Stimulated activated CD4-positive, alpha-beta T cell treated with anti-CD3 and anti-CD28 coated beads, Interleukin-2, amount 100 ng/mL, for 24 hours (primary cell): ENCODE measurements around the gene BUB1.
"Not testable (repeated sequence)": the region's sequence is repeated elsewhere in the genome, so short reads cannot be mapped to it uniquely, and the experiment has no call there.

Experiments used
- DNase-seq, 2 donors: peaks; one replicate each; pipeline ENCODE4 v3.0.0-alpha.2; 2020

BUB1 gene

DNA sequence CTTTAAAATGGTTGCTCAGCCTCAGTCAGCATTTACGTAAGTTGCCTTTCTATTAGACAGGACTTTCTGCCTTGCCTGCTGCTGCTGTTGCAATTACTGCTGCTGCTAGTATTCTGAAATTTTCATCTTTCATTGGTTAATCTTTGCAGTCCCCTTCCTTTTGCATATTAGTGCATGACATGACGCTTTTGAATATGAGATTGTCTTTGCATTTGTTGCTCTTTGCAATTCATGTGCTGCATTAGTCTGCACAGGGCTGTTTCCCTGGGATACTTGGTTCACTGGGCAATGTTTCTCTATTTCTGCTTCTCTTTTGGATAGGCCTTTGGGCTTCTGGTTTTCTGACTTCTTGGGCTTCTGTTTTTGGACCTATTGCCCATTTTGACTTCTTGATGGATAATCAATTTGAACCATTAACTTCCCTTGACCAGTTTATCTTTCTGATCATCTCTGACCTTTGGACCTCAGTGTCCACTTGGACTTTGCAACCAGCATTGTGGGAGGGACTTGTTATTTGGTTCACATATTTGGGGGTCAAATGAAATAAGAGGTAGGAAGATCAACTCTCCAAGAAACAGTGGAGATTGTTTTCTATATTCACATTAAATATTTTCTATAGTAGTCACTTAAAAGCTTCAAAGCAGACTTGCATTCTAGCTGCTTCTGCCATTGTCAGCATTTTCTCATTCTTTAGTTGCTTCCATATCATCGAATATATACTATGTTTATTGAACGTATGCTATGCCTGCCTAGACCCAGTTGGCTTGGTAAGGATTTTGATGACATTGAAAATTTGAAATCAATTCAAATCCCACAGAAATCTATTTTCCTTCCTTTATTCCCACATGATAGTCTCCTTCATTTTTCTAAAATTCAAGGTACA is 12.5 kb upstream of the BUB1 start:
- no peak for DNase-seq

DNA sequence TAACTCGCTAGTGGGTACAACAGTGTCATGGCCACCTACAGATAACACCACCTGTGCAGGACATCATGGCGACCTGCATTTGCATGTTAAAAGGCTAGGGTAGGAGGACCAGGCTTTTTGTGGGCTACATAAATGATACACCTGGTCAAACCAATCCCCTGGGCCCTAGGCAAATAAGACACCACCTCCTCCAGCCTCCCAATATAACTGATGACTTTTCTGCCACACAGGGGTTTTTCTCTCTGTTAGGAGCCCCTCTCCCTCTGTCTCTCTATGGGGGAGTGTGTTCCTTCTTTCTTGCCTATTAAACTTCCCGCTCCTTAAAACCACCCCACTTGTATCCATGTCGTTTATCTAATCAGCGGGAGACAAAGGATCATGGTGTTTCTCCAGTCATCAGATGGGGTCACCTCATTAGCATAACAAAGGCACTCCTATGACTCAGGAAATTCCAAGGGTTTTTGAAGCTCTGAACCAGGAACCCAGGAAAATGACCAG is 10.8 kb upstream of the BUB1 start:
- DNase-seq = no peak

DNA sequence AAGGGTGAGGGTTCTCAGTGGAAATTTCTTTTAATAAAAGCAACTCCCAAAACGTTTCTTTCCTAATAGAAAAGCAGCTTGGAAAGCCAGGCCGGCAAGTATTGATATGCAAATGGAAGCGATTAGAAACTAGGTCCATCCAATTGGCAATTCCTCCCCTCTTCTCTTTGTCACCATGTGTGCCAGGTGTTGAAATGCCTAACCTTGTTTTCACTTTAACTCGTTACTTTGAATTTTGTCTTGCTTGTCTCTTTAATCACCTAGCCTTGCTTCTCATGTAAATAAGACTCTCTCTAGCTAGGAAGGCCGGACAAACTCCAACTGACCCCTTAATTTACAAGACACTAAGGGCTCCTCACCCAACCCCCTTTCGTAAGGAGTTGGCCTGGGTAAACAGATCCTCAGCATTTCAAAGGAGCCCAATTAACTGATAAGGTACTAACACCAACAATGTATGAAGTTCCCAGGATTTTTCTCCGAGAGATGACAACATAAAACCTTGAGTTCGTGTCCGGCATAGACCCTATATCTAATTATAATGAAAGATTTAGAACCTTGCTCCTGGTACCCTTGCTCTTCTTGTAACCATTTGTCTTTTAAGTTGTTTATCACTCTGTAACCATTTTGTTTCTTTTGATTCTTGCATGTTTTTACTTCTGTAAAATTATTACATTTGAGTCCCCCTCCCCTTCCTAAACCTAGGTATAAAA is 10.1 kb upstream of the BUB1 start:
- DNase-seq = not testable (repeated sequence)

DNA sequence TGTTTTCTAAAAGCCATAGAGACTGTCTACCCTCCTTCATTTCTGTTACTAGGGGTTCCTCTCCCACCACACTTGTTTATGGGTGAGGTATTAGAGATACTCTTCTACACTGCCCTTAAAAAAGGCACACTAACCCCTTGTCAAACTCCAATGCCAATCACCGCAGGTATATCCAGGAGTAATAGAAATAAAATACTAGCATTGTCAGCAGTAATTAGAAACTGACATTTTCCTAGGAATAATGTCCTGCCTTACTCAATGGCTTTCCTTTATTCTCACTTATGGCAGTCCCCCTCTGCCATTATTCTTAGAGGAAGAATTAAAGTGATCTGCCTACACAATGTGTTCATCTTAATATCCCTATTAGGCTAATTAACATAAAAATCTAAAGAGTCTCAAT is 5.0 kb upstream of the BUB1 start:
- DNase-seq = no peak

DNA sequence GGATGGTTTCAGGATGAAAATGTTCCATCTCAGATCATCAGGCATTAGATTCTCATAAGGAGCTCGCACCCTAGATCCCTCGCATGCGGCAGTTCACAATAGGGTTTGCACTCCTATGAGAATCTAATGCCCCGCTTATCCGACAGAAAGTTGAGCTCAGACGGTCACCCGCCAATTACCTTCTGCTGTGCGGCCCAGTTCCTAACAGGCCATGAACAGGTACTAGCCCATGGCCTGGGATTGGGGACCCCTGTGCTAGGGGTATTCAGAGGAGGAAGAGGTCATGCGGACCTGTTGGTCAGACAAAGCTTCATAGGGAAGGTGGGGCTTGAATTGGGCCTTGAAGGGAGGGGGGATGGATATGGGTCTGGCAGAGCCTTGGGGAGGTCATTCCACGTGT is 4.4 kb upstream of the BUB1 start:
- no peak for DNase-seq

DNA sequence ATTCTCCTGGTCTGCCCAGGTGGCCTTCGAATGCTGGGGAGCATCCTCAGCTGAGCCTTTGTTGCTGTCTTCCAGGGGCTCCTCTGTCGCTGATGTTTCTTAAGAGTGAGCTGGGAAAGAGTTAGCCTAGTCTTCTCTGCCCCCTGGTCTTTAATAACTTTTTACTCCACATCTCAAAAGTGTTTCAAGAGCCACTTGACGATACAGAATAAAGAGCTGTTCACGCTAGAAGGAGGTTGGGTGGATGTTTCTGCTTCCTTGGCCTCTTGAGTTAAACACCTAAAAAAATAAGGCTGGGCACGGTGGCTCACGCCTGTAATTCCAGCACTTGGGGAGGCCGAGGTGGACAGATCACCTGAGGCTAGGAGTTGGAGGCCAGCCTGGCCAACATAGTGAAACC is 2.8 kb upstream of the BUB1 start:
- DNase-seq = no peak

DNA sequence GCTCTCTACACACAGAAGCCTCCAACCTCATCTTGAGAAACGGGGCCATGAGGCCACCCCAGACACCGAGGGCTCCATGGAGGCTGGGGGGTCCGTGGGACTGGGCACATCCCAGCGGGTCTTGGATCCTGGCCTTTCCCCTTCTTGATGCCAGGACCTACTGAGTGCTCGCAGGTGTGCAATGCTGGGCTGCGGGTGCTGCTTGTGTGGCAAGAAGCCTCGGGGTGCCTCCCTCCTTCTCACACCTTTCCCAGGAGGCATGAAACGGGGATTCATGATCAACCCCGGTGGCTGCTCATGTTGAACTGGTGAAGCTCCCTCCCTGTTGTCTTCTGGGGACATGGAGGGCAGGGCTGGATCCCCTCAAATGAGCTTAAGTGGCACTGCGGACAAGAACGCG is 2.0 kb upstream of the BUB1 start:
- no peak for DNase-seq

DNA sequence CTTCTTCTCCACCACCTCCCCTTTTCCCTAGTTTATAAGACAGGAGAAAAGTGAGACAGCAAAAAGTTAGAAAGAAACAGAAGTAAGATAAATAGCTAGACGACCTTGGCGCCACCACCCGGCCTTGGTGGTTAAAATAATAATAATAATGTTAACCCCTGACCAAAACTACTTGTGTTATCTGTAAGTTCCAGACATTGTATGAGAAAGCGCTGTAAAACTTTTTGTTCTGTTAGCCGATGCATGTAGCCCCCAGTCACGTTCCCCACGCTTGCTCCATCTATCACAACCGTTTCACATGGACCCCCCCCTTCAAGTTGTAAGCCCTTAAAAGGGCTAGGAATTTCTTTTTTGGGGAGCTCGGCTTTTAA is 1.5 kb upstream of the BUB1 start:
- DNase-seq = no peak

DNA sequence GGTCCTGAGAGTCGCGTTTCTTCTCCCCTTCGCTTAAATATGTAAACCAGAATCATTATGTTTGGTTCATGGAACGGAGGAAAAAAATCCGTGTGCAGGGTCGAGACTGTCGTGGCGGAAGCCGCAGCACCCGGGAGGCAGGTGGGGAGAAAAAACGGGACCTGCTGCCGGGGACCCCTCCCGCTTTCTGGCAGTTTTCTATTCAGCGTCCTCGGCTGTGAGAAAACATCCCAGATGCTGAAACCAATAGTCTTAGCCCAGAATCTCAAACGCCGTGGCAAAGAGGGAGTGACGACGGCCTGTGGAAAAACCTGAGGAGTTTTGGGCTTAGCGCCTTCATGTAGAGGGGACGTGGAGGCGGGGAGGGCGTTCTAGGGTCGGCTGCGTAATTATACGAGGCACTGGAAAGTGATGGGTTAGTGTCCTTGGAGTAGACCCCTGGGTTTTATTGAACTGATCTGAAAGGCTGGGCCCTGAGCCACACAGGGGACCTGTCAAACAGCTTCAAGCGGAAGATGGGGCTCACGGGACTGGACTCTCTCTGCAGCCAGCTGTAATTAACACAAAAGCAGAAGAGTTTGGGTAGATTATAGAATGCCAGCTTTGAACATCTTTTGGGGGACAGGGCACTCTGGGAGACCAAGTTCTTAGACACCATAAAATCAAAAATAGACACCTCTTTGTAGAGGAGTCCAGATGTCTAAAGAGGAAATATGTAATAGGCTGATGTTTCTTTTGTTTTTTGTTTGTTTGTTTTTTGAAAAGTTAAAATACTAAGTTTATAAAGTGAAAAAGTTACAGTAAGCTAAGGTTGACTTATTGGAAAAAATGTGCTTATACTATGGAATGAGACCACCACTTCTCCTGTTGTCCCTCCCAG is 834 bp upstream of the BUB1 start:
- DNase-seq = peak; percentile 28 to 29

DNA sequence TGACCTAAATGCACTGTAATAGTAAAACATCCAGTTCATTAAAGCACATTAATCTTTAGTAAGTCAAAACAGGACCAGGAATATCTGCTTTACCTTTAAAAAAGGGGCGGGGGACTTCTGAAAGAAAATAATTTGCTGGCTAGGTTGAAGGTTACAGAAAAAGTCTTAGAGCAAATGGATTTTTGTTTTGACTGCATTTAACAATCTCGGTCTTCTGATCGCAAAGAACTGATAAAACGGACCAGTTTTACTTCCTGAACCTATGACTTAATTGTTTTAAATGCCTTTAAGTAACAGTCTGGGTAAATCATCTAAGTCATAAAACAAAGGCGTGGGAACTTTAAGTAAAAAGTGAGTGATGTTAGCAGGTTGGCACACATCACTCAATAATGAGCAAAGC is 783 bp downstream of the BUB1 start:
- no peak for DNase-seq

DNA sequence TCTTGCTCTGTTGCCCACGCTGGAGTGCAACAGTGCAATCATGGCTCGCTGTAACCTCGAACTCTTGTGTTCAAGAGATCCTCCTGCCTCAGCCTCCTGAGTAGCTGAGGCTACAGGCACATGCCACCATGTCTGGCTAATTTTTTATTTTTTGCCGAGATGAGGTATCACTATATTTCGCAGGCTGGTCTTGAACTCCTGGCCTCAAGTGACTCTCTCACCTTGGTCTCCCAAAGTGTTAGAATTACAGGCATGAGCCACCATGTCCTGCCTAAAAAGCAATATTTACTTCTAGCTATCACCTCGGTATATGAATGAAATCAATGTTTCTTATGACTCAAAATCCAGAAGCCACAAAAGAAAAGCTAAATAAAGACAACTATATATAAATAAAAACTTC is 2.2 kb downstream of the BUB1 start:
- no peak for DNase-seq

DNA sequence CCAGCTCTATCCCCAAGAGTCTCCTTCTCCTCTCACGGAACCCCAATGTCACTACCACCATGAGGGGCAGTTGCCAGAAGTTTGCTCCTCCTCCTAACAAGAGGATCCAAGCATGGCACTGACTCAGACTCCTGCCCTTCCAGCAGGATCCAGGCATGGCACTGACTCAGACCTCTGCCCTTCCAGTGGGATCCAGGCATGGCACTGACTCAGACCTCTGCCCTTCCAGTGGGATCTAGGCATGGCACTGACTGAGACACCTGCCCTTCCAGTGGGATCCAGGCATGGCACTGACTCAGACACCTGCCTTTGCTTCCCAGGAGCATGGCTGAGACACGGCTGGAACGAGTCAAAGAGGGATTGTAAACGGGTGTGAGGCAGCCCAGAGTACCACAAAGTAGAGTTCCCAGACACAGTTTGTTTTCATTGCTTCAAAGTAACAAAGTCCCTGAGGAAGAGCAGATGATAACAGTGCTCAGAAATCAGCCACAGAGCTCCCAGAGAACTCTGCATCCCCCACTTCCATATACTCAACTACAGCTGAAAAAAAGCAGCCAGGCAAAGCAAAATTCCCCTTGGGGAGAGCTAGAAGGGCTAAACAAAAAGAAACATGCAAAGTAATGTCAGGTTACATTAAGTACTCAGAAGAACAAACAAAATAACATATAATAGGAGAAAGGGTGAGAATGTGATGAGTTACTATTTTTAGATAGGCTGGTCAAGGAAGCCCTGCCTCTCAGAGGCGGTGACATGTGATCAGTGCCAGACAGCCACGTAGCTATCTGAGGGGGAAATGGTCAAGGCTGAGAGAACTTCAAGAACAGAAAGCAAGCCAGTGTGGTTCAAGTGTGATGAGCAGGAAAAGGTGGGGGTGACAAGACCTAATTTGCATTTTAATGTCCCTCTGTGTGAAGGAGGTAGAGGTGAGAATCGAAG is 3.0 kb downstream of the BUB1 start:
- DNase-seq = no peak

DNA sequence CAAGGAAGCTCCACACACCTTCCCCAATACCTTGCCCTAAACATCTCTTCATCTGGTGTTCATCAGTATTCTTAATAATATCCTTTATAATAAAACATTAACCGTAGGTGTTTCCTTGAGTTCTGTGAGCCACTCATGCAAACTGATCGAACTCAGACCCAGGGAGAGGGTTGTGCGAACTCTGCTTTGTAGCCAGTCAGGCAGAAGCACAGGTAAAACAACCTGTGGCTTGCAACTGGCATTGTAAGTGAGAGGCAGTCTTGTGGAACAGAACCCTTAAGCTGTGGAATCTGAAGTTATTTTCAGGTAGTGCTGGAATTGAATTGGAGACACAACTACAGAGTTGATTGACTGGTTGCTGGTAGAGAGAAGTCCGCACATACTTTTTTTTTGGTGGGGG is 4.7 kb downstream of the BUB1 start:
- no peak for DNase-seq

DNA sequence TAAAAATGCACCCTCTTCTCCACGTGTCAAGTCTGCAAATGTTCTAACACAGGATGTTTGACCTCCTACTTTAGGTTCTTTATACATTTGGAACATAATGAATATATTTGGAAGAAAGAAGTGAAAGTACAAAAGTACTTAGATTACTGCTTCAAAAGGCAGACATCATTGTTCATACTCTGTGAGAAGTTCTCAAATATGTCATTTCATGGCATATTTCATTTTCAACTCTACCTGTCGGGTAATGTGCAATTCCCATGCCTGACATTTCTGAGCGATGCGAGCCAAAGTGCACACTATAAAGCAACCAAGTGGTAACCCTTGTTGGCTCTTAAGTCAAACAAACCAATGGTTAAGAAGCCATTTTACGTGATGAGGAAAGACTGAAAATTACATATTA is 7.0 kb downstream of the BUB1 start:
- DNase-seq = no peak

DNA sequence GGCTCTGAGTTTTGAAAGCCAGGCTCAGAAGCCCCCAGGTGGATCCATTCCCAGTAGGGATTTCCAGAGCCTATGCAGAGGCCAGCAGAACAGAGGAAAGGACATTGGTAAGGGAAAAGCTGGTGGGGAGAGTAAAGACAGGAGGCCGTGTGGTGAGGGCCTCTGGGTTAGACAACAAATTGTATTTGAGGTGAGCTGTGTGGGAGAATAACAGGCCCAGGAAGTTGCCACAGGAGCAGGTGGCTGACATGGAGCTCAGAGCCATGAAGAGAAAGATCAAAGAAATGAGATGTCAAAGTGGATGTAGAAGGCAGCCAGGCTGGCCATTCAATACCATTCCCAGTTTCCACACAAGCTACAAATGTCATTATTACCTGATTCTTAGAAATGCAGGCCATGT is 8.8 kb downstream of the BUB1 start:
- no peak for DNase-seq

DNA sequence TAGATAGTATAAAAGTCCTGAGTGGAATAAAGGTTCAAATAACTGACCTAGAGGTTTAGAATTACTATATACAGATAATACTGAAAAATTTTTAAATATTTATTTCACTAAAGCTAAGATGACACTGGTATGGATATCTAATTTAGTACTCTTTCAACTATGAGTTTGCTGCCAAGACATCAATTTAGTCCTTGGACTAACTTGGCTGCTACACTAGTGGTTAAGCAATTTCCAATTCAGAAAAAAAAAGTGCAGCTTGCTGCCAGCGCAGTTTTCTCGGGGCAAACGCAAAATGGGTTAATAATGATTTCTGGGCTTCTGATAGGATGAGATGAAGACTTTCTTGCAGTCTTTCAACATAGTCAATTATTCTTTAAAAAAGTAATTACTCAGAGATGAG is 10.8 kb downstream of the BUB1 start:
- DNase-seq = no peak

DNA sequence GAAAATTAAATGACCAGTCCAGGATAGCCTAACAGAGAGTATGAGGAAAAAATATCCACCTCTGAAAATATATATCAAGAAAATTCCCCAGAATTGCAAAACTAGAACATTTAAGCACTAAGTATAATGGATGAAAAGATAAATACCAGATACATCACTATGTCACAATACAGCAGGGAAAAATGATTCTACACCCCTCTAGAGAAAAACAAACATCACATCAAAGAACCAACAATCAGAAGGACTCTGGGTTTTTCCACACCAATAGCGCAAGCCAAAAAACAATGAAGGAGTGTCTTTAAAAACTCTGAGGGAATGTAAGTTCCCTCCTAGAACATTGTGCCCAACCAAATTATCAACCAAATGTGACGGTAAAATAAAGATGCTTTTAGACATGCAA is 13.7 kb downstream of the BUB1 start:
- DNase-seq = no peak

DNA sequence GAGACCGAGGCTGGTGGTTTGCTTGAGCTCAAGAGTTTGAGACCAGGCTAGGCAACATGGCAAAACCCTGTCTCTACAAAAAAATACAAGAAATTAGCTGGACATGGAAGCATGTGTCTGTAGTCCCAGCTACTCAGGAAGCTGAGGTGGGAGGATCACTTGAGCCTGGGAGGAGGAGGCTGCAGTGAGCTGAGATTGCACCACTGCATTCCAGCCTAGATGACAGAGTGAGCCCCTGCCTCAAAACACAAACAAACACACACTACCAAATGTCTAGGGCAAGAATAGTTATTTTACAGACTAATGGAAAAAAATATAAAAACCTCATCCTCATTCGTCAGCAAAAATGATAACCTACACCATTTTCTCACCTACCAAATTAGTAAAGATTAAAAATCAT is 15.3 kb downstream of the BUB1 start:
- no peak for DNase-seq

DNA sequence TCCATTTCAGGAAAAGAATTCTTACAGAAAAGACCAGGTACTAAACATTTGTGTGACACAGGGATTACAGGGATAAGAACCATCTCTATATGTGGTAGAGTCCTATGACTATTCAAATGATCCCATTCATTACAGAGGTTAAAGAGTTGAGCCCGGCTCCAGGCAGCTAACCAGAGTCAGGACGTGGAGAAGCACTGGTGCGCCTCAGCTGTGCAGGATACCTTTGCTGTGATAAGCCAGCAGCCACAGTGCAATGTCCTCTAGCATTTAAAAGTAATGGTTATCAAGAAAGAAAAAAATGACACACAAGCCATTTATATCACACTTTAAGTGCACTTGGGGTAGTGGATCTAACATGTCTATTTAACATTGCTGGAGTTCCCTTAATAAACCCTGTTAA is 17.3 kb downstream of the BUB1 start:
- DNase-seq = no peak

DNA sequence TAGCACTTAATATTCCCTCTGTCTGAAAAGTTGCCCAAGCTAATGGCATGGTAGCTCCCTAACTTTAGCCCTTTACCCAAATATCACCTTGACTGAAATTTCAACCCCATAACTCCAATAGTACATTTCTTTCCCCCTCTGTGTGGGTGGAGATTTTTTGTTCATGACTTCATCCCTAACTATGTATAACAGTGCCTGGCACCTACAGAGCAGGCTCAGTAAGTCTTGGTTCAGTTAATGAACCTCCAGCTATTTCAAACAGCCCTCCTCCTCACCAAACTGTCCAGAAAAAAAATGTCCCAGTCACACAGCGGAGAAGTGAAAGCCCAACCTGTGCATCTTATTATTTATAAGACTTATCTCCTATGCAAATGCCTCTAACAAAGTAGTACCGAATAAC is 18.6 kb downstream of the BUB1 start:
- DNase-seq = no peak

DNA sequence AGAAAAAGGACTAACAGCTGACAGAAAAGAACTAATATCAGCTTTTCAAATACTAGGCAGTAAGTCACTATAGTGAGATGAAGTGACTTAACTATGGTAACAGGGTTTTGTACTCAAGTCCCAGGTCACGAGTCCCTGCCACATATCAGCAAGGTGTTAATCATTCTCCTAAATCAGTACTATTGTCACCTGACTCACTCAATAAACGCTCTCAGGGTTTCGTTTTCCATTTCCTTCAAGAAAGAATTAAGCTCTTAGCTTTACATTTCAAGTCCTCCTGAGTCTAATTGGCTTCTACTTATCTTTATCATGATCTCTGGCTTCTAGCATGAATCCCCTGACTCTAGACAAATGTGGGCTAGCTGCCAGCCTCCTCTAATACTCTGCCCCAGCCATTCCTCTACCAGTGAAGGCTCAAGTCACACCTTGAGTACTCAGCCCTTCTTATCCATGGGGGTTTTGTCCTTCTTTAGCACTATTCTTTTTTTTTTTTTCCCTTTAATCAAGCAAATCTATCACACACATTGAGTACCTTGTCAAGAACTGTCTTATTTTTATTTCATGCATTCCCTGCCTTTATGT is 20.0 kb downstream of the BUB1 start:
- no peak for DNase-seq

DNA sequence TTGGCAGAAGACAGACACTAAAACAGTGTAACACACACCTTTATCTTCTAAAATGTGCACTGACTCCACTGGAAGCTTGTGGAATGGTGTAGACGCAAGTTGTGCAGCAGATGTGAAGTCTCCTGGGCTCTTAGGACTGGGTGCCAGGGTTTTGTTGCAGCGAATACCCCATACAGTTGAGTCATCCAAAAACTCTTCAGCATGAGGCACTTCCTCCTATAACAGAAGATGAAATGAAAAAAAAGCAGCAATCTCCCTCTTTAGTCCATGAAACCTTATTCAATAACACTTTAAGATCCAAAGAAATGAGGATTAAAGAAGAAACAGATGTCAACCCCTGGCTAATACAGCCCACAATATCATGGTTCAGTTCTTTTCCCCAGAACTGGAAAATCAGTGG is 22.2 kb downstream of the BUB1 start:
- no peak for DNase-seq
